Measurements from ENCODE around the gene CYP4F11.

The CYP4F11 gene

DNA sequence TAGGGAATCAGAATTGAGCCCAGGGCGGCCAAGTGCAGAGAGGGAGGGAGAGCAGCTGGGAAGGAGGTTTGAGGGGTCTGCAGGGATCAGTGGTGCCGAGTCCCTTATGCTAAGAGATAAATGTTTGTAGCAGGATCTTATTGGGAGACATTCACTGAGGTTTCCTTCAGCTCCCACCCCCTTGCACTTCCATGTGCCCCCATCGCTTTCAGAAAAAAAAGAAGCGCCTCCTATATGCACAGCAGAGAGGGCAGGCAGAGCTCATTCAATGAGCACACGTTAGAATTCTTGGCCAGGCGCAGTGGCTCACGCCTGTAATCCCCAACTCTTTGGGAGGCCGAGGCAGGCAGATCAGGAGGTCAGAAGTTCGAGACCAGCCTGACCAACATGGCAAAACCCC, 64.5 kb downstream of the CYP4F11 start:
- H3K9ac ChIP-seq, result peak overlapping the region in 9 of 11 experiments; percentile 1 to 76 (median 68); a peak in 16 of 22 replicates

DNA sequence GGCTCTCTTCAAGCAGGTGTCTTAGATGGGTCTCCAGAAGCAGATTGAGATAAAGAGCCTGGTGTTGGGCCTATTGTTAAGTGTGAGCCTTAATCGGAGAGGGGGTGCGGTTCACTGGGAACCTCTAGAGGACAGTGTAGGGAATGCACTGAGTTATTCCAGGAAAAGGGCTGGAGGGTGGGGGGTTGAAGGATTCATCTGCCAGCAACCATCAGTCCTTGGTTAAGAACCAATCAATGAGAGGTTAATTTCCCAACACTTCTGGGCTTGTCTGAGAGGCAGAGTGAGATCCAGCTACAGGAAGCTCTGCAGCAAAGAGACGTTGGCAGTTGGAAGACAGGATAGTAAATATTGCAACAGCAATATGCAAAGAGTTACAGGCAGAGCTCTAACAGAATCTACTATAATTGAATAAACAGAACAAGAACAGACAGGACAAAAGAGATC, 65.2 kb downstream of the CYP4F11 start:
- Histone ChIP-seq H3K4me1 (peaks cover 8 to 81% (median 75%) of the 10 kb centered on the region in 10 experiments; a peak in 19 of 20 replicates), H3K9ac (peak overlapping the region in 9 of 11 experiments; percentile 1 to 76 (median 68); a peak in 16 of 22 replicates)

More for the DNA sequence above, 64.5 kb downstream of the CYP4F11 start:
- Histone ChIP-seq H3K4me3 (no peak overlapping the region), H3K27me3 (no peaks in the 10 kb centered on the region), H3K36me3 (no peaks in the 10 kb centered on the region), H4K20me1 (no peaks in the 10 kb centered on the region), H3K9me3 (replicated peaks in 1 of 11) (no peaks in the 10 kb centered on the region), H3K4me1 (peaks cover 8 to 83% (median 71%) of the 10 kb centered on the region in 10 experiments; a peak in 19 of 20 replicates), H3K4me2 (peak overlapping the region in 9 of 11 experiments; percentile 11 to 88 (median 73); a peak in 17 of 22 replicates), H3K27ac (peak overlapping the region in 9 of 11 experiments; percentile 42 to 92 (median 83); a peak in 18 of 22 replicates)
- TF ChIP-seq Cebpa-rat (IDR thresholded peaks at IDR 0.05), result no peak

DNA sequence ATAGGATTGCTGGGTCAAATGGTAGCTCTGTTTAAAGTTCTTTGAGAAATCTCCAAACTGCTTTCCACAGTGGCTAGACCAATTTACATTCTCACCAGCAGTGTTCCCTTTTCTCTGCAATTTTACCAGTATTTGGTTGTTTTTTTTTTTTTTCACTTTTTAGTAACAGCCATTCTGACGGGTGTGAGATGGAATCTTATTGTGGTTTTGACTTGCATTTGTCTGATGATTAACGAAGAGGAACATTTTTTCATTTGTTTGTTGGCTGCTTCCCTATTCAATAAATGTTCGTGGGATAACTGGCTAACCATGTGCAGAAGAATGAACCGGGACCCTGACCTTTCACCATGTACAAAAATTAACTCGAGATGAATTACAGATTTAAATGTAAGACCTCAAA, 67.7 kb downstream of the CYP4F11 start:
- no peaks in the 10 kb centered on the region for H3K27me3 ChIP-seq
- H4K20me1 ChIP-seq, result no peaks in the 10 kb centered on the region
- H3K9ac ChIP-seq, result 0 out of 22 replicates have a peak overlapping the region, but pooled peaks of 1 of the 11 experiments have one; percentile 18
- peaks cover 0 to 6% (median 0%) of the 10 kb centered on the region in 11 experiments; a peak in 1 of 22 replicates for H3K9me3 ChIP-seq (replicated peaks in 1 of 11)
- H3K4me1 ChIP-seq, result peaks cover 8 to 93% (median 87%) of the 10 kb centered on the region in 10 experiments; a peak in 19 of 20 replicates
- no peak overlapping the region for H3K4me3 ChIP-seq
- peak overlapping the region in 9 of 11 experiments; percentile 1 to 52 (median 38); a peak in 14 of 22 replicates for H3K4me2 ChIP-seq
- TF ChIP-seq Cebpa-rat (IDR thresholded peaks at IDR 0.05), result no peak
- H3K27ac ChIP-seq, result peak overlapping the region in 7 of 11 experiments; percentile 12 to 92 (median 51); a peak in 14 of 22 replicates
- no peaks in the 10 kb centered on the region for H3K36me3 ChIP-seq

More for the DNA sequence above, 65.2 kb downstream of the CYP4F11 start:
- H3K9me3 ChIP-seq (replicated peaks in 1 of 11), result no peaks in the 10 kb centered on the region
- peak overlapping the region in 9 of 11 experiments; percentile 42 to 92 (median 83); a peak in 16 of 22 replicates for H3K27ac ChIP-seq
- H4K20me1 ChIP-seq, result no peaks in the 10 kb centered on the region
- no peak overlapping the region for H3K4me3 ChIP-seq
- peak in 8 of 11 experiments; percentile 33 to 84 (median 62); a peak in 12 of 22 replicates for TF ChIP-seq Cebpa-rat (IDR thresholded peaks at IDR 0.05)
- H3K4me2 ChIP-seq, result peak overlapping the region in 10 of 11 experiments; percentile 1 to 88 (median 72); a peak in 17 of 22 replicates
- no peaks in the 10 kb centered on the region for H3K36me3 ChIP-seq
- H3K27me3 ChIP-seq, result no peaks in the 10 kb centered on the region

DNA sequence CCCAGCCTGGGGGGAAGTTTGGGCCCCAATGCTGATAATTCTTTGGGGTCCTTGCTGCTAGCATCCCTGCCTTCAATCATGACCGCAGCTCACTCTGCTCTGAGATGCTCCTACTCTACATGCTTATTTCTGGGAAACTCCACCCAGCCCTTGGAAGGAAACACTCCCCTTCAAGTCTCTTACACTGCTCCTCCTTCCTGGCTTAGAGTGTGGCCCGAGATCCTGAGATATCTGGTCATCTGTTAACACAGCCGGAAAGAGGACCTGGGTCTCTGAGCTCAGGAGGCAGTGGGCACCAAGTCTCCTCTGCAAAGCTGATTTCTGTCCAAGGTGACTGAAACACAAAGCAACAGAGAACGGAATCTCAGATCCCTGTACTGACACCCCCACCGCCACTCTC, 69.5 kb downstream of the CYP4F11 start:
- Histone ChIP-seq H3K27ac (peak overlapping the region in 8 of 11 experiments; percentile 12 to 92 (median 40); a peak in 13 of 22 replicates), H3K4me3 (no peak overlapping the region), H3K36me3 (no peaks in the 10 kb centered on the region), H3K27me3 (no peaks in the 10 kb centered on the region), H3K4me2 (peak overlapping the region in 9 of 11 experiments; percentile 5 to 54 (median 48); a peak in 16 of 22 replicates), H3K9me3 (replicated peaks in 1 of 11) (peaks cover 0 to 6% (median 0%) of the 10 kb centered on the region in 11 experiments; a peak in 1 of 22 replicates), H4K20me1 (no peaks in the 10 kb centered on the region), H3K4me1 (peaks cover 8 to 93% (median 87%) of the 10 kb centered on the region in 10 experiments; a peak in 19 of 20 replicates), H3K9ac (peak overlapping the region in 4 of 11 experiments; percentile 4 to 63 (median 37); a peak in 3 of 22 replicates)
- no peak for TF ChIP-seq Cebpa-rat (IDR thresholded peaks at IDR 0.05)

DNA sequence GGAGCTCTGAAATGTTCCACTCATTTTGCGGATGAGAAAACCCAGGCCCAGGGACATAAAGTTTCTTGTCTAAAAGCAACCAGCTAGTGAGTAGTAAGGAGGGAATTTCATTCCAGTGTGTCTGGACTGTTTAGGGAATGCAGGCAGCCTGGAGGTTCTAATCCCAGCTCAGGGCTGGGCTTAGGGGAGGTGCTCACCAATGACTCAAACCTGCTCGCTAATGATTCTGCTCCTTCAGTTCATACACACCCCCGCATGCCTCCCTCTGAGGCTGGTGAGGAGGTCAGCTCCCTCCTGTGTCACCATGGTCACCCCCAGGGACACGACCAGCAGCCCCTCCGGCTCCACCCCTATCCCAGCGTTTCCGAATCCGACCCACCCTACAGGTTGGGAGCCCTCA, 71.1 kb downstream of the CYP4F11 start:
- peaks cover 0 to 6% (median 0%) of the 10 kb centered on the region in 11 experiments; a peak in 1 of 22 replicates for H3K9me3 ChIP-seq (replicated peaks in 1 of 11)
- no peak overlapping the region for H3K4me3 ChIP-seq
- no peak for TF ChIP-seq Cebpa-rat (IDR thresholded peaks at IDR 0.05)
- H3K27me3 ChIP-seq, result no peaks in the 10 kb centered on the region
- peak overlapping the region in 1 of 11 experiments; percentile 26; a peak in 1 of 22 replicates for H3K9ac ChIP-seq
- peaks cover 0 to 93% (median 85%) of the 10 kb centered on the region in 10 experiments; a peak in 17 of 20 replicates for H3K4me1 ChIP-seq
- H4K20me1 ChIP-seq, result no peaks in the 10 kb centered on the region
- H3K27ac ChIP-seq, result peak overlapping the region in 6 of 11 experiments; percentile 1 to 61 (median 52); a peak in 8 of 22 replicates
- no peaks in the 10 kb centered on the region for H3K36me3 ChIP-seq
- peak overlapping the region in 7 of 11 experiments; percentile 22 to 57 (median 49); a peak in 10 of 22 replicates for H3K4me2 ChIP-seq

DNA sequence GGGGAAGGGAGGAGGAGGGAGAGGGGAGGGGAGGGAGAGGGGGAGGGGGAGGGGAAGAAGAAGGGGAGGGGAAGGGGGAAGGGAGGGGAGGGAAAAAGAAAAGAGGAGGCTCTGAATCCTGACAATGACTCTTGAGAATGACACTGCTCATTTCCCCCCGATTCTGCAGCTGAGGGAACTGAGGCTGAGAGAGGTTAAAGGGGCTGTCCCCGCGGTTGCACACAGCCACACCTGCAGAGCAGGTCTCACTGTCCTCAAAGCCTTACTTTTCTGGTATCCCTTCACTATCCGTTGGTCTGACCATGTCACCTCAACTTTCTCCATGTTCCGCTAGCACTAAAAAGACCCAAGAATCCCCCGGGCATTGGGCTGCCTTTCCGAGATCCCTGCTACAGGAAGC, 71.9 kb downstream of the CYP4F11 start:
- no peak overlapping the region for H3K4me3 ChIP-seq
- H3K36me3 ChIP-seq, result no peaks in the 10 kb centered on the region
- TF ChIP-seq Cebpa-rat (IDR thresholded peaks at IDR 0.05), result no peak
- peak overlapping the region in 9 of 11 experiments; percentile 4 to 57 (median 34); a peak in 15 of 22 replicates for H3K4me2 ChIP-seq
- peaks cover 0 to 6% (median 0%) of the 10 kb centered on the region in 11 experiments; a peak in 1 of 22 replicates for H3K9me3 ChIP-seq (replicated peaks in 1 of 11)
- no peaks in the 10 kb centered on the region for H3K27me3 ChIP-seq
- H4K20me1 ChIP-seq, result no peaks in the 10 kb centered on the region
- H3K4me1 ChIP-seq, result peaks cover 0 to 86% (median 78%) of the 10 kb centered on the region in 10 experiments; a peak in 17 of 20 replicates
- peak overlapping the region in 2 of 11 experiments; percentile 23 to 26; a peak in 1 of 22 replicates for H3K9ac ChIP-seq
- H3K27ac ChIP-seq, result peak overlapping the region in 6 of 11 experiments; percentile 1 to 61 (median 52); a peak in 8 of 22 replicates
